NOMO-1 (cell line): ENCODE measurements around the gene TMEM187.

Source experiments
- DNase-seq, 2 experiments: peaks; one replicate each; lab custom pipeline; 2025; ENCODE audit not compliant: unreplicated experiment in 2 of 2; lab: John Stamatoyannopoulos, UW

Gene TMEM187

GRCh38 chrX:154030715-154031305, 58.3 kb downstream of the TMEM187 start:
- DNase-seq = no peak

GRCh38 chrX:154032160-154032559, 59.6 kb downstream of the TMEM187 start:
- no peak for DNase-seq

GRCh38 chrX:154032653-154033052, 60.1 kb downstream of the TMEM187 start:
- DNase-seq = no peak
